GM19043 (cell line): ENCODE data around the gene SENP7.
"Not testable (repeated sequence)": the region's sequence is repeated elsewhere in the genome, so short reads cannot be mapped to it uniquely, and the experiment has no call there.

ENCODE experiments used
- ATAC-seq: cut with Tn5 transposase; IDR thresholded peaks from one replicate; pipeline ENCODE4 v1.9.1; 2021; ENCODE audit warnings: low read depth; ENCODE audit not compliant: unreplicated experiment

The SENP7 gene

DNA sequence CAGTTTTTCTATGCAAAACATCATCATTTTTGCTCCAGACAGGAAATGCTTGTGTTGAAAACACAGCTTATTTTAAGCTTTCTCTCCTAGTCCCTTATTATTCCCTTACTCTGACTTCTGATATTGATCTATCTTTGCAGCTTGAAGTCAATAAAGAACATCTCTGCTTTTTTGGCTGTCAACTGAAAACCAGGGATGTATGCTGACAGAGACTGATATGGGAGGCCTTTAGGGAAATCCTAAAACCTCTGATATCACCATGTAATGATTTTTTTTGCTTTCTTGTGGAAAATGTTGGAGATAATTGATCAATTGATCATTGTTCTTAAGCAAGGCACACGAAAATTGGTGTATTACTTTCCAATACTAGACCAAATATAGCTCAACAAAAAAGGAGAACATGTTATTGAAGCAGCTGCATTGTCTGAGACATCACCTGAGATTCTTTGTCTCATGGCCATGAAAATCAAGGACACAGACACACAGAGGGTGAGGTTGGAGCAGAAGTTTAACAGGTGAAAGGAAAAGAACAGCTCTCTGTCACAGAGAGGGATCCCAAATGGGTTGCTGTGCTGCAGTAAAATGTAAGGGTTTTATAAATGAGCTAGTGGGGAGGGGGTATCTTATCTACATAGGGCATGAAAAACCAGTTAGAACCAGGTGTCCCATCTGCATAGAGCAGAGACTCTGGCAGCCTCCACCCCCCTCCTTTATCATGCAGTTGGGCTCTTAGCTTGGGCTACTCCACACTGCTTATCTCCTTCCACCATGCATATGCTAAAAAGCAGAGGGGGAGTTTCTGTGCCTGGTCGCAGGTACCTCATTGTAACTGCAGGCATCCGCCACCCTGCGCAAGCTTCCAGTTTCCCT lies 17.0 kb upstream of the SENP7 start:
- ATAC-seq, result no peak

DNA sequence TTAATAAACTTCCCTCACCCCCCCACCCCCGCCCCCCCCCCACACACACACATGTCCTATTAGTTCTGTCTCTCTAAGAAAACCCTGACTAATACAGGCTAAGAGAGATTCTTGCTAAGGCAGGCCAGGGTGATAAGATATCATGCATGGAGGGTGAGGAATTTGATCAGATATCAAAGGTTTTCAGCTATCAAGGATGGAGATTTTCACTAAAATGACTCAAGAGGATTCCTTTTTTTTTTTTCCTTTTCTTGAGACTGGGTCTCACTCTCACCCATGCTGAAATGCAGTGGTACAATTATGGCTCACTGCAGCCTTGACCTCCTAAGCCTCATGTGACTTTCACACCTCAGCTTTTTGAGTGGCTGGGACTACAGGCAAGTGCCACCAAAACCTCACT lies 14.9 kb upstream of the SENP7 start:
- no peak for ATAC-seq

DNA sequence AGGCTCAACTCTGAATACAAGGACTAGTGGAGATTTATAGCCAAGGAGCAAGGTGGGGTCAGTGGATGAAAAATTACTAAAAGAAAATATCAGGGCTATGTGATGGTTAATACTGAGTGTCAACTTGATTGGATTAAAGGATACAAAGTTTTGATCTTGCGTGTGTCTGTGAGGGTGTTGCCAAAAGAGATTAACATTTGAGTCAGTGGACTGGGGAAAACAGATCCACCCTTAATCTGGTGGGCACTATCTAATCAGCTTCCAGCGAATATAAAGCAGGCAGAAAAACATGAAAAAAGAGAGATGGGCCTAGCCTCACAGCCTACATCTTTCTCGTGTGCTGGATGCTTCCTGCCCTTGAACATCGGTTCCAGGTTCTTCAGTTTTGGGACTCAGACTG lies 14.4 kb upstream of the SENP7 start:
- ATAC-seq, result no peak

DNA sequence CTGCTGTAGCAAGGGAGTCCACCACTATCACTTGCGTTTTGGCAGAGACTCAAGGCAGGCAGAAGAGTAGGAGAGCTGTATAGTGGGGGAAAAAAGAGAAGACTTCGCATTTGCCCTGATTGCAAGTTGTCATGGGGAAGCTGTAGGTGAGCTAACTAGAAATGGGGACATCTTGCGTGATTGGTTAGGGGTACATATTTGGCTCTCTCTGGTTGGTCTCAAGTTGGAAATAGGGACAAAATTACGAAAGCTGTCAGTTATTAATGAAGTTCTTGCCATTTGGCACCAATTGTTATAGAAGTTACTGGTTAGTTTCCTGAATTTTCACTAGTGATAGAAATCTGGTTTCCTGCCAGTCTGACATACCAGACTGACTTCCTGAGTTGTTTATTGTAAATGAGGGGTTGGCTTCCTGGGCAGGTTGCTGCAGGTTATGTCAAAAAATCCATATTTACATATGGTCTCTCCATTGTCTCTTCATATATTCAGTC lies 8.2 kb upstream of the SENP7 start:
- ATAC-seq, result no peak

DNA sequence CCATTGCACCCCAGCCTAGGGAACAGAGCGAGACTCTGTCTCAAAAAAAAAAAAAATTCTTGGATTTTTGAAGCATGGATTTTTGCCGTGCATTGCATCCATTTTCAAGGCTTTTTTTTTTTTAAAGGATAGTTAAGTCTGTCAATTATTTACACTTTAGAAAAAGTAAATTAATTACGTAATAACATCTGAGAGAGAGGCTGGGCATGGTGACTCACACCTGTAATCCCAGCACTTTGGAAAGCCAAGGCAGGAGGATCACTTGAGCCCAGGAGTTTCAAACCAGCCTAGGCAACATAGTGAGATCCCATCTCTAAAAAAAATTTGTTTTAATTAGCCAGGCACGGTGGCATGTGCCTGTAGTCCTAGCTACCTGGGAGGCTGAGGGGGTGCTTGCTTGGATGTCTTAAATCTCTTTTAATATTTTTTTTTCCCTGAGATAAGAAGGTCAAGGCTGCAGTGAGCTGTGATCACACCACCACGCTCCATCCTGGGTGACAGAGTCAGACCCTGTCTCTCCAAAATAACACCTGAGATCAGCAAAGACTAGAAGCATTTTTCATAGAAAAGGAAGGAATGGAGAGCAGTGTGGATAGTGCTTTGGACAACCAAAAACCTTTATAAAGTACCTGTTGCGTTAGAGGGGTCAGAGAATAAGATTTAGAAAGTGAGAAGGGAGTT lies 6.8 kb upstream of the SENP7 start:
- no peak for ATAC-seq

DNA sequence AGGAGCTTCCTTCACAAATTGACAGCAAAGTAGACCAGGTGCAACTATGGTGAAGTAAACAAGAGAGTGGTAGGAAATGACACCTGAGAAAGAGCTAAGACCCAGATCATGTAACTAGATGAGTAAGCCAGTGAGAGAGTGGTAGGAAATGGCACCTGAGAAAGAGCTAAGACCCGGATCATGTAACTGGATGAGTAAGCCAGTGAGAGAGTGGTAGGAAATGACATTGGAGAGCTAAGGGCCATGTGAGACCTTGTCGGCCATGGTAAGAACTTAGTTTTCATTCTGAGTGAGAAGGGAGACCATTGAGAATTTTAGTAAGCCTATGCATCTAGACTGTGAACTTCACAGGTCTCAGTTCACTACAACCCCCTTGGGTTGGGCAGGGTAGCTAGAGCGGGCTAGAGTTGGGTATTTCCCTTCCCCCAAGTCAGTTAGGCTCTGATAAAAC lies 5.4 kb upstream of the SENP7 start:
- peak; percentile 97 for ATAC-seq

DNA sequence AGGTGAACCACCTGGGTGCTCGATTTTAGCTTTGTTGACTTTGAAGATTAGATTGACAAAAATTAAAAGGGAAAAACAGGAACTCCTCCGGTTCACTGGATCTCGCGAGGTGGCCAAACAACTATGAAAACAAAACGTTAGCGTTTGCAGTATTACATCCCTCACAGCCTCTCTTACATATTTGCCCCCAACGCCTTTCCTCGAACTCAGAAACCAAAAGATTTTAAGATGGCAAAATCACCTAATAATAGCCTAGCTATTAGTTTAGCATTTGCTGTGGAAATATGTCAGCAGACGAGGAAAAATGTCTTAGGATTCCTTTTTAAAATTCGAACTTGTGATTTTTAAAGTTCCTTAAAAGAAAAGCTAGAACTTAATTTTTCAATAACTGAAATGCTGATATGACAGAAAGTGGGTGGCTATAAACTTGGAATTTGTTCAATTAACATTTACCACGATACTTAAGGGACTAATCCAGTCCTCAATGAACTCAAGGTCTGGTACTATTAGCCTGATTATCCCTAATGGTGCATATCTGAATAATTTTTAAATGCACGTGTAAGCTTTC lies 491 bp upstream of the SENP7 start:
- ATAC-seq, result peak; percentile 18

DNA sequence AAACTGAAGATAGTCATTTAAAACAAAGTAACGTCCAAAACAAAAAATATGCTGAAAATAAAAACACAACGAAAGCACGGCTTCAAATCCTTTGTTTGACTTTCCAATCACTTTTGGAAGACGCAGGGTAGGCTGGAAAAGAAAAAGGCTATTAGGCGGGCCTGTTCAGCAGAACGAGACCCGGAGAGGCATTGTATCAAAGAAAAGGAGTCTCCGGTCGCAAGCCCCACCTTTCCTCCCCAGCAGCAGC lies 691 bp downstream of the SENP7 start:
- peak; percentile 29 for ATAC-seq

DNA sequence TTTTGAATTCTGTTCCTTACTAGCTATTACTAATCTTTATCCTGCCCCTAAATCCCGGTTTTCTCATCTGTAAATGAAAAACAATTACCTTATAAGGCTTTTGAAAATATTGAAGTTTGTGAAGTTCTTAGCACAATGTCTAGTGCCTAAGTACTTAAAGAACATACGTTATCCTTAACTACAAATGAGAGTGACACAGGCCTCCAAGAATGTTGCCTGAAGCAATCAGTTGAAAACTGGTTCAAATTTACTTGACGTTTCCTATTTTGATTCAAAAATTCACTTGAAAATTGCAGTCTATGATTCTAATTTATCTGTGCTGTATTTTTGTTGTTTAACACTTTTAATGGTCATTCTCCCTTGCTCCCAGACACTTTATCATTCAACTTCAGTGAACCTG lies 3.2 kb downstream of the SENP7 start:
- ATAC-seq, result no peak

DNA sequence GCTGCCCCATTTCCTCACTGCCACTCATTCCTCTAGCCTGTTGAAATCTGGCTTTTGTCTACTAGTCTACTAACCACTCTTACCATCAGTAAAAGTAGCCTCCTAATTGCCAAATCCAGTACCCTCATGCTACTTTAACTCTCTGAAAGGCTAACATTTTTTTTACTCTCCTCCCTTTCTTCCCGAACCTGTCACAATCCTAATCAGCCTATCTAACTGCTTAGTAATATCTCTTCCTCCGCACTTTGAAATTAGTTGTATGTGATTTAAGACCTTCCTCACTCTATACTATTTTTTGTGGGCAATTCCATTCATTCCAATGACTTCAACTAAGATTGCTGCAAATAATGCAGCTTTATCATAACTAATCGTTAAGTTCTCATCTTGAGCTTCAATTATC lies 3.7 kb downstream of the SENP7 start:
- ATAC-seq, result no peak

DNA sequence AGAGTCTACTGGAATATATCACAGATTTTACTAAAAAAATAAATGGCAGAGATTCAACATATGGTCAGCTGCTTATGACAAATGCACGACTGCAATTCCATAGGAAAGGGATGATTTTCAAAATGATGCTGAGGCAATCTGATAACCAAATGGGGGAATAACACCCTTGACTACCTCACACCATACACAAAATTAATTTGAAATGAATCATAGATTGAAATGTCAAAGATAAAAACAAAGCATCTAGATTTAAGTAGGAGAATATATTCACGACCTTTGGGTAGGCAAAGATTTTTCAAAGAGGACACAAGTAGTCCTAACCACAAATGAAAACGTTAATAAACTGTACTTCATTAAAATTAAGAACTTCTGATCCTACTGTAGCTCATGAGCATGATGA lies 11.2 kb downstream of the SENP7 start:
- ATAC-seq, result no peak

DNA sequence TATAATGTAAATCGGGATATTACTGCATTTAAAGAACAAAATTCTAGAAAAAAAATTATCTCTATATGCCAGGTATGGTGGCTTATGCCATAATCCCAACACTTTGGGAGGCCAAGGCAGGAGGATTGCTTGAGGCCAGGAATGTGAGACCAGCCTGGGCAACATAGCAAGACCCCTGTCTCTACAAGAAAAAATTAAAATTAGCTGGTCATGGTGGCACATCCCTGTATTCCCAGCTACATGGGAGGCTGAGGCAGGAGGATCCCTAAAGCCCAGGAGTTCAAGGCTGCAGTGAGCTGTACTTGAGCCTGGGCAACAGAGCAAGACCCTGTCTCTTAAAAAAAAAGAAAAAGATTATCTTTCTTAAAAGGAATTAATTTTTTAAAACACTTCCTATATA lies 12.8 kb downstream of the SENP7 start:
- no peak for ATAC-seq

DNA sequence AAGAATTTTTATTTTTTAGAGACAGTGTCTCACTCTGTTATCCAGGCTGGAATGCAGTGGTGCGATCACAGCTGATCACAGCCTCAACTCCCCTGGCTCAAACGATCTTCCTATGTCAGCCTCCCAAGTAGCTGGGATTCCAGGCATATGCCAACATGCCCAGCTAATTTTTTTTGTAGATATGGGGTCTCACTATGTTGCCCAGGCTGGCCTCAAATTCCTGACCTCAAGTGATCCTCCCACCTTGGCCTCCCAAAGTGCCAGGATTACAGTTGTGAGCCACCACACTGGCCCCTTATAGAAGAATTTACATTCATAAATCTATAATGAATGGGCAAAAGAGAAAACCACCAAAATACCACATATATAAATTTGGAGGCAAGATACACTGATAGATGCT lies 15.2 kb downstream of the SENP7 start:
- ATAC-seq, result no peak

DNA sequence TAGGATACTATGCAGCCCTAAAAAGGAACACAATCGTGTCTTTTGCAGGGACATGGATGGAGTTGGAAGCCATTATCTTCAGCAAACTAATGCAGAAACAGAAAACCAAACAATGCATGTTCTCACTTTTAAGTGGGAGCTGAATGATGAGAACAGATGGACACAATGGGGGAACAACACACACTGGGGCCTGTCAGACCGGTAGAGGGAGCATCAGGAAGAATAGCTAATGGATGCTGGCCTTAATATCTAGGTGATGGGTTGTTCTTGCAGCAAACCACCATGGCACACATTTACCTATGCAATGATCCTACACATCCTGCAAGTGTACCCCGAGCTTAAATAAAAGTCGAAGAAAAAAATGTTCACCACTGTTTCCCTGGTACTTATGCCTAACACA lies 17.5 kb downstream of the SENP7 start:
- no peak for ATAC-seq

DNA sequence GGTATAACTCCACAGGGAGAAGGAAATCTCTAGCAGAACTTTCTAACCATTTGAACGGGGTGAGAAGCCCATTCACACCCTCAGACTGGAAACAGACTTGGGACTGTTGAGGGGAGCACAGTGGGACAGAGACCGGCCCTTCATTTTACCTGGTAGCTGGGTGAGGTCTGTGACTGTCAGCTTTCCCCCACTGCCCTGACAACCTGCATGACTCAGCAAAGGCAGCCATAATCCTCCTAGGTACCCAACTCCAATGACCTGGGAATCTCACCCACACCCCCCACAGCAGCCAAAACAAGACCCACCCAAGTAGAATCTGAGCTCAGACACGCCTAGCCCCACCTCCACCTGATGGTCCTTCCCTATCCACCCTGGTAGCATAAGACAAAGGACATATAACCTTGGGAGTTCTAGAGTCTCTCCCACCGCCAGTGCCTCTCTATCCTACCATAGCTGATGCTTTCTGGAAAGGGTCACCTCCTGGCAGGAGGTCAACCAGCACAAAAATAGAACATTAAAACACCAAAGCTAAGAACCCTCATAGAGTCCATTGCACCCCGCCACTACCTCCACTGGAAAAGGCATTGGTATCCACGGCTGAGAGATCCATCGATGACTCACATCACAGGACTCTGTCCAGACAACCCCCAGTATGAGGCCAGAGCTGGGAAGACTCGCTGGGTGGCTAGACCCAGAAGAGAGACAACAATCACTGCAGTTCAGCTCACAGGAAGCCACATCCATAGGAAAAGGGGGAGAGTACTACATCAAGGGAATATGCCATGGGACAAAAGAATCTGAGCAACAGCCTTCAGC lies 28.0 kb downstream of the SENP7 start:
- no peak for ATAC-seq

DNA sequence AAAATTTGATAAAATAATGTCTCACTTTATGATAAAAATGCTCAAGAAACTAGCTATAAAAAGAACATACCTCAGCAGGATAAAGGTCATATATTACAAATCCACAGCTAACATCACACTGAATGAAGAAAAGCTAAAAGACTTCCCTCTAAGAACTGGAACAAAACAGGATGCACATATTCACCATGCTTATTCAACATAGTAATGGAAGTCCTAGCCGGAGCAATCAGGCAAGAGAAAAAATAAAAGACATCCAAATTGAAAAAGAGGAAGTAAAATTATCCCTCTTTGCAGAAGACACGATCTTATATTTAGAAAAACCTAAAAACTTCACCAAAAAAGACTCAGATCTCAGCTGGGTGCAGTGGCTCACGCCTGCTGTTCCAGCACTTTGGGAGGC lies 34.0 kb downstream of the SENP7 start:
- ATAC-seq, result no peak

DNA sequence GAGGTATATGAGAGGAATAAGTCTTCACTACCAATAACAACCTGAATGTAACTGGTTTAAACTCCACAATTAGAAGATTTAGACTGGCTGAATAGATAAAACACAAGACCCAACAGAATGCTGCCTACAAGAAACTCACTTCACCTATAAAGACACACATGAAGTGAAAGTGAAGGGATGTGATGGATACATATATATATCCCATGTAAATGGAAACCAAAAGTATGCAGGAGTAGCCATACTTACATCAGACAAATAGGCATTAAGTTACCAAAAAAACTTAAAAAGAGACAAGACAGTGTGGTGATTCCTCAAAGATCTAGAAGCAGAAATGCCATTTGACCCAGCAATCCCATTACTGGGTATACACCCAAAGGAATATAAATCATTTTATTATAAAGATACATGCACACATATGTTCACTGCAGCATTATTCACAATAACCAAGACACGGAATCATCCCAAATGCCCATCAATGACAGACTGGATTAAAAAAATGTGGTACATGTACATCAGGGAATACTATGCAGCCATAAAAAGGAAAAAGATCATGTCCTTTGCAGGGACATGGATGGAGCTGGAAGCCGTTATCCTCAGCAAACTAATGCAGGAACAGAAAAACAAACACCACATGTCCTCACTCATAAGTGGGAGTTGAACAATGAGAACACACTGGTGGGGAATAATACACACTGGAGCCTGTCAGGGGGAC lies 38.0 kb downstream of the SENP7 start:
- not testable (repeated sequence) for ATAC-seq

DNA sequence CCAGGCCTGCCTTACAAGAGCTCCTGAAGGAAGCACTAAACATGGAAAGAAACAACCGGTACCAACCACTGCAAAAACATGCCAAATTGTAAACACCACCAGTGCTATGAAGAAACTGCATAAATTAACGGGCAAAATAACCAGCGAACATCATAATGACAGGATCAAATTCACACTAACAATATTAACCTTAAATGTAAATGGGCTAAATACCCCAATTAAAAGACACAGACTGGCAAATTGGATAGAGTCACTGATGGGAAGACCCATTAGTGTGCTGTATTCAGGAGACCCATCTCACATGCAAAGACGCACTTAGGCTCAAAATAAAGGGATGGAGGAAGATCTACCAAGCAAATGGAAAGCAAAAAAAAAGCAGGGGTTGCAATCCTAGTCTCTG lies 44.3 kb downstream of the SENP7 start:
- ATAC-seq, result not testable (repeated sequence)

DNA sequence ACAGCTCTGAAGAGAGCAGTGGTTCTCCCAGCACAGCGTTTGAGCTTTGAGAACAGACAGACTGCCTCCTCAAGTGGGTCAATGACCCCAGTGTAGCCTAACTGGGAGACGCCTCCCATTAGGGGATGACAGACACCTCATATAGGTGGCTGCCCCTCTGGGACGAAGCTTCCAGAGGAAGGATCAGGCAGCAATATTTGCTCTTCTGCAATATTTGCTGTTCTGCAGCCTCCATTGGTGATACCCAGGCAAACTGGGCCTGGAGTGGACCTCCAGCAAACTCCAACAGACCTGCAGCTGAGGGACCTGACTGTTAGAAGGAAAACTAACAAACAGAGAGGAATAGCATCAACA lies 45.7 kb downstream of the SENP7 start:
- ATAC-seq, result not testable (repeated sequence)

DNA sequence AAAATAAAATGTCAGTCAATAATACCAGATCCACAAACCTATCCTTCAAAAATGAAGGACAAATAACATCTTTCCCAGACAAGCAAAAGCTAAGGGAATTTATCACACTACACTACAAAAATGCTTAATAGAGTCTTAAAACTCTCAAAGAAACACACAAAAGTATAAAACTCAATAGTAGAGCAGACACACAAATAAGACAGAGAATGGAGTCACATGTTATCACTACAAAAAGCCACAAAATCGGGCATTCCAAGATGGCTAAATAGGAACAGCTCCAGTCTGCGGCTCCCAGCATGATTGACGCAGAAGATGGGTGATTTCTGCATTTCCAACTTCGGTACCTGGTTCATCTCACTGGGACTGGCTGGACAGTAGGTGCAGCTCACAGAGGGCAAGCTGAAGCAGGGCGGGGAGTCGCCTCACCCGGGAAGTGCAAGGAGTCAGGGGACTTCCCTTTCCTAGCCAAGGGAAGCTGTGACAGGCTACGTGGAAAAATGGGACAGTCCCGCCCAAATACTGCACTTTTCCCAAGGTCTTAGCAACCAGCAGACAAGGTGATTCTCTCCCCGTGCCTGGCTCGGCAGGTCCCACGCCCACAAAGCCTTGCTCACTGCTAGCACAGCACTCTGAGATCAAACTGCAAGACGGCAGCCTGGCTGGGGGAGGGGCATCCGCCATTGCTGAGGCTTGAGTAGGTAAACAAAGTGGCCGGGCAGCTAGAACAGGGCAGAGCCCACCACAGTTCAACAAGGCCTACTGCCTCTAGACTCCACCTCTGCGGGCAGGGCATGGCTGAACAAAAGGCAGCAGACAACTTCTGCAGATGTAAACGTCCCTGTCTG lies 46.3 kb downstream of the SENP7 start:
- no peak for ATAC-seq
